ENCODE measurements around the gene NLRC5.

GRCh38 chr16:56950051-56950450 lies 39.3 kb upstream of the NLRC5 start:
- TF ChIP-seq POLR2A (IDR thresholded peaks at IDR 0.05) (no peak), CTCF (IDR thresholded peaks at IDR 0.05) (no peak)

Measured in lower leg skin (tissue), 3 donors.